IMR-90 (cell line): ENCODE measurements around the gene RASSF3. TPM values are rescaled to one million over a fixed set of nuclear protein-coding genes. Genes with fewer than 3 reads are reported as not detected.

Experiments used
- microRNA-seq, 2 experiments: library from miRNA; stranded (forward) in 1 of 2; unstranded in 1 of 2; fragments of 10-50 nt in 1 of 2; fragments of <30 nt in 1 of 2; gene quantifications in 1 of 2; microRNA quantifications in 1 of 2; one replicate each; pipeline versions ENCODE3 to v1.1.0; 2013 to 2020; ENCODE audit not compliant: insufficient read depth in 1 of 2, insufficient read length in 1 of 2, unreplicated experiment in 1 of 2
- polyA plus RNA-seq, 3 experiments: library from polyadenylated mRNA; depleted of rRNA; stranded (reverse); fragments of >200 nt; gene quantifications; 2 replicates each; pipeline ENCODE4 v1.2.3, GENCODE V29; 2012; ENCODE audit warnings: low replicate concordance in 1 of 3
- small RNA-seq, 5 experiments: library from RNA; depleted of rRNA; stranded (forward); fragments of <200 nt; gene quantifications; one replicate each; pipeline ENCODE3, GENCODE V24; 2012
- total RNA-seq: library from RNA; depleted of rRNA; stranded (reverse); fragments of >200 nt; gene quantifications from 2 replicates; pipeline ENCODE4 v1.2.3, GENCODE V29; 2012; rRNA removed

Gene RASSF3
- total and polyA plus RNA-seq, 2 of the 4 experiments (the other 2 are of a cell fraction), result 18.7 to 39.3 TPM

Small RNA genes within 50 kb of the gene (microRNA-seq; reads per million reads assigned to microRNA genes)
- gene MIR548C (ENCODE audit: insufficient read depth in 1 of 2, insufficient read length in 1 of 2, unreplicated experiment in 1 of 2) (0 reads per million in 2 experiments), gene MIR548Z (ENCODE audit: insufficient read depth in 1 of 2, insufficient read length in 1 of 2, unreplicated experiment in 1 of 2) (0 reads per million in 2 experiments), gene RF00137 (ENCODE audit: insufficient read depth, insufficient read length) (not detected)

Small RNA genes within 50 kb of the gene (small RNA-seq; reads per million reads assigned to genes)
- gene MIR548C, result 0 reads per million in 5 experiments
- 0 reads per million in 5 experiments for gene MIR548Z
- gene RF00137, result 0 reads per million in 5 experiments

Other genes starting within 250 kb of the RASSF3 start
- not detected in 2 replicates for gene C12orf56, start 219.7 kb upstream of the RASSF3 start, total RNA-seq
- 0.09 TPM in 1 of 2 replicates, not detected in the other for gene C12orf56, start 219.7 kb upstream of the RASSF3 start, polyA plus RNA-seq (2012; rRNA removed)
- gene XPOT, start 206.1 kb upstream of the RASSF3 start, total RNA-seq, result 79.4 and 80.8 TPM in 2 replicates
- gene XPOT, start 206.1 kb upstream of the RASSF3 start, polyA plus RNA-seq (2012; rRNA removed), result 32.0 and 40.9 TPM in 2 replicates
- gene TBK1, start 158.4 kb upstream of the RASSF3 start, total RNA-seq, result 9.9 and 25.3 TPM in 2 replicates
- gene TBK1, start 158.4 kb upstream of the RASSF3 start, polyA plus RNA-seq (2012; rRNA removed), result 7.8 and 11.6 TPM in 2 replicates
- 66.4 and 80.7 TPM in 2 replicates for gene GNS, start 148.9 kb downstream of the RASSF3 start, total RNA-seq
- gene GNS, start 148.9 kb downstream of the RASSF3 start, polyA plus RNA-seq (2012; rRNA removed), result 50.1 and 60.4 TPM in 2 replicates
- 0.18 and 0.28 TPM in 2 replicates for gene TBC1D30, start 214.2 kb downstream of the RASSF3 start, total RNA-seq
- 0.24 and 0.34 TPM in 2 replicates for gene TBC1D30, start 214.2 kb downstream of the RASSF3 start, polyA plus RNA-seq (2012; rRNA removed)